Retinal pigment epithelial cell (primary cell): ENCODE data around the gene DRG2.

Source experiments
- DNase-seq: peaks from one replicate; pipeline ENCODE4 v3.0.0-alpha.2; 2010; ENCODE audit warnings: low read depth
- H3K4me3 ChIP-seq: 2 replicates; pipeline ENCODE4 v1.5.1; 2011; ENCODE audit warnings: mild to moderate bottlenecking, low read length, control low read depth, moderate library complexity
- CTCF ChIP-seq: conservative IDR thresholded peaks from 2 replicates; pipeline ENCODE4 v1.5.1; 2011; ENCODE audit warnings: low read depth, low read length, control low read depth, inconsistent platforms

DRG2 gene

GRCh38 chr17:18116078-18116477 lies 28.3 kb downstream of the DRG2 start:
- no peak overlapping the region for H3K4me3 ChIP-seq
- no peak for TF ChIP-seq CTCF
- DNase-seq: no peak

GRCh38 chr17:18117533-18117932 lies 29.8 kb downstream of the DRG2 start:
- DNase-seq: no peak
- no peak overlapping the region for H3K4me3 ChIP-seq
- TF ChIP-seq CTCF: no peak

GRCh38 chr17:18117982-18118975 lies 30.5 kb downstream of the DRG2 start:
- no peak for TF ChIP-seq CTCF
- H3K4me3 ChIP-seq: no peak overlapping the region
- DNase-seq: no peak

- H3K4me3 ChIP-seq: no peak overlapping the region
- TF ChIP-seq CTCF: no peak
- no peak for DNase-seq
These were observed 31.5 kb downstream of the DRG2 start for GRCh38 chr17:18119166-18119745.

- no peak for TF ChIP-seq CTCF
- DNase-seq: no peak
- no peak overlapping the region for H3K4me3 ChIP-seq
These were observed 32.2 kb downstream of the DRG2 start for GRCh38 chr17:18119938-18120337.

- TF ChIP-seq CTCF: no peak
- H3K4me3 ChIP-seq: no peak overlapping the region
- no peak for DNase-seq
These were observed 32.8 kb downstream of the DRG2 start for GRCh38 chr17:18120461-18121017.
